NCI-H1436 treated with DMSO at 0.1 percent for 48 hours (cell line): ENCODE data around the gene PARP3.
"Not testable (repeated sequence)": the region's sequence is repeated elsewhere in the genome, so short reads cannot be mapped to it uniquely, and the experiment has no call there.

Source experiments
- DNase-seq: peaks from one replicate; lab custom pipeline; 2025; lab: John Stamatoyannopoulos, UW

PARP3 gene

GRCh38 chr3:51941798-51942602, at the start of gene PARP3, which contains the start of gene RRP9:
Gene PARP3, plus strand, starts transcription at chr3:51942363. Its CDS starts 993 bp downstream, at chr3:51943356.
Gene RRP9, minus strand, starts transcription at chr3:51941904. Its CDS starts 37 bp downstream, at chr3:51941867.
- peak; percentile 94 for DNase-seq

GRCh38 chr3:51894391-51894790, 47.8 kb upstream of the PARP3 start:
- no peak for DNase-seq

- no peak for DNase-seq
Measured at GRCh38 chr3:51894939-51895338, 47.2 kb upstream of the PARP3 start.

- DNase-seq, result no peak
Measured at GRCh38 chr3:51896607-51897305, 45.4 kb upstream of the PARP3 start.

GRCh38 chr3:51897391-51897790, 44.8 kb upstream of the PARP3 start:
- no peak for DNase-seq

- not testable (repeated sequence) for DNase-seq
Measured at GRCh38 chr3:51900043-51900442, 42.1 kb upstream of the PARP3 start.

GRCh38 chr3:51902361-51902760, 39.8 kb upstream of the PARP3 start:
- DNase-seq, result not testable (repeated sequence)

GRCh38 chr3:51904034-51904823, 37.9 kb upstream of the PARP3 start:
- DNase-seq, result no peak

- DNase-seq, result no peak
Measured at GRCh38 chr3:51908026-51908425, 34.1 kb upstream of the PARP3 start.

GRCh38 chr3:51916418-51916817, 25.7 kb upstream of the PARP3 start:
- no peak for DNase-seq

GRCh38 chr3:51921081-51921578, 21.0 kb upstream of the PARP3 start:
- DNase-seq, result no peak

GRCh38 chr3:51927061-51927977, 14.8 kb upstream of the PARP3 start:
- DNase-seq, result no peak

GRCh38 chr3:51928438-51928837, 13.7 kb upstream of the PARP3 start:
- DNase-seq, result no peak

GRCh38 chr3:51928981-51929380, 13.2 kb upstream of the PARP3 start:
- not testable (repeated sequence) for DNase-seq

- no peak for DNase-seq
Measured at GRCh38 chr3:51929420-51930003, 12.7 kb upstream of the PARP3 start.

GRCh38 chr3:51930439-51930838, 11.7 kb upstream of the PARP3 start:
- no peak for DNase-seq

GRCh38 chr3:51931756-51932155, 10.4 kb upstream of the PARP3 start:
- DNase-seq, result no peak

- DNase-seq, result no peak
Measured at GRCh38 chr3:51932471-51933370, 9.4 kb upstream of the PARP3 start.

GRCh38 chr3:51933471-51934138, 8.6 kb upstream of the PARP3 start:
- DNase-seq, result no peak
